Measurements from ENCODE around the gene CRABP1. TPM values are rescaled to one million over a fixed set of nuclear protein-coding genes. Genes with fewer than 3 reads are reported as not detected.

CRABP1 gene
- total RNA-seq, 3 donors from 2014 or later (not counting 1 experiment from before 2014, with no cell fraction given), result not detected

GRCh38 chr15:78301828-78302227 lies 38.3 kb upstream of the CRABP1 start:
- TF ChIP-seq, protein P1, sequence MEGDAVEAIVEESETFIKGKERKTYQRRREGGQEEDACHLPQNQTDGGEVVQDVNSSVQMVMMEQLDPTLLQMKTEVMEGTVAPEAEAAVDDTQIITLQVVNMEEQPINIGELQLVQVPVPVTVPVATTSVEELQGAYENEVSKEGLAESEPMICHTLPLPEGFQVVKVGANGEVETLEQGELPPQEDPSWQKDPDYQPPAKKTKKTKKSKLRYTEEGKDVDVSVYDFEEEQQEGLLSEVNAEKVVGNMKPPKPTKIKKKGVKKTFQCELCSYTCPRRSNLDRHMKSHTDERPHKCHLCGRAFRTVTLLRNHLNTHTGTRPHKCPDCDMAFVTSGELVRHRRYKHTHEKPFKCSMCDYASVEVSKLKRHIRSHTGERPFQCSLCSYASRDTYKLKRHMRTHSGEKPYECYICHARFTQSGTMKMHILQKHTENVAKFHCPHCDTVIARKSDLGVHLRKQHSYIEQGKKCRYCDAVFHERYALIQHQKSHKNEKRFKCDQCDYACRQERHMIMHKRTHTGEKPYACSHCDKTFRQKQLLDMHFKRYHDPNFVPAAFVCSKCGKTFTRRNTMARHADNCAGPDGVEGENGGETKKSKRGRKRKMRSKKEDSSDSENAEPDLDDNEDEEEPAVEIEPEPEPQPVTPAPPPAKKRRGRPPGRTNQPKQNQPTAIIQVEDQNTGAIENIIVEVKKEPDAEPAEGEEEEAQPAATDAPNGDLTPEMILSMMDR (IDR thresholded peaks at IDR 0.05), result no peak
- Mint-ChIP-seq H3K27me3 (ENCODE audit: low read depth in 2 of 2) (peaks cover 0 to 2% of the 10 kb centered on the region in 2 donors), H3K4me1 (peaks cover 11 to 14% of the 10 kb centered on the region in 2 donors), H3K4me3 (peak overlapping the region; percentile 59), H3K27ac (peak overlapping the region; percentile 21 to 51), H3K36me3 (no peaks in the 10 kb centered on the region), H3K9me3 (no peaks in the 10 kb centered on the region)
- intact Hi-C loops (cut with micrococcal nuclease), result loop anchor here (10.0 kb wide), 1 partner anchor 183 kb away; no protein-coding TSS in a partner anchor
- no peak for DNase-seq
- Histone ChIP-seq H3K27me3 (ENCODE audit: control insufficient read depth, insufficient read depth, low read length) (no peaks in the 10 kb centered on the region), H3K36me3 (ENCODE audit: control insufficient read depth, insufficient read depth, low read length) (no peaks in the 10 kb centered on the region), H3K9me3 (ENCODE audit: control insufficient read depth, insufficient read depth, low read length) (no peaks in the 10 kb centered on the region), H3K27ac (ENCODE audit: low read length) (no peak overlapping the region), H3K4me1 (ENCODE audit: control insufficient read depth, insufficient read depth, low read length) (peaks cover 14% of the 10 kb centered on the region), H3K4me3 (ENCODE audit: low read length) (no peak overlapping the region)
- ATAC-seq, result no peak
- 78% methylated on average over 1 of the region's 3 CpGs for WGBS (ENCODE audit: insufficient coverage)

GRCh38 chr15:78302579-78303312 lies 37.4 kb upstream of the CRABP1 start:
- peak overlapping the region; percentile 53 for H3K4me3 Mint-ChIP-seq
- peaks cover 11 to 14% of the 10 kb centered on the region in 2 donors for H3K4me1 Mint-ChIP-seq
- no peaks in the 10 kb centered on the region for H3K27me3 ChIP-seq (ENCODE audit: control insufficient read depth, insufficient read depth, low read length)
- TF ChIP-seq, protein P1 (IDR thresholded peaks at IDR 0.05), result no peak
- DNase-seq, result no peak
- H3K36me3 Mint-ChIP-seq, result no peaks in the 10 kb centered on the region
- H3K4me1 ChIP-seq (ENCODE audit: control insufficient read depth, insufficient read depth, low read length), result peaks cover 14% of the 10 kb centered on the region
- no peak overlapping the region for H3K4me3 ChIP-seq (ENCODE audit: low read length)
- H3K36me3 ChIP-seq (ENCODE audit: control insufficient read depth, insufficient read depth, low read length), result no peaks in the 10 kb centered on the region
- no peaks in the 10 kb centered on the region for H3K9me3 ChIP-seq (ENCODE audit: control insufficient read depth, insufficient read depth, low read length)
- intact Hi-C loops (cut with micrococcal nuclease), result loop anchor here (10.0 kb wide), 1 partner anchor 182 kb away; no protein-coding TSS in a partner anchor
- peaks cover under 1 to 4% of the 10 kb centered on the region in 2 donors for H3K27me3 Mint-ChIP-seq (ENCODE audit: low read depth in 2 of 2)
- no peak overlapping the region for H3K27ac ChIP-seq (ENCODE audit: low read length)
- no peak for ATAC-seq
- no peaks in the 10 kb centered on the region for H3K9me3 Mint-ChIP-seq
- peak overlapping the region in 1 of 2 donors; percentile 23 for H3K27ac Mint-ChIP-seq
- 92% methylated on average over 5 of the region's 5 CpGs for WGBS (ENCODE audit: insufficient coverage)

DNA sequence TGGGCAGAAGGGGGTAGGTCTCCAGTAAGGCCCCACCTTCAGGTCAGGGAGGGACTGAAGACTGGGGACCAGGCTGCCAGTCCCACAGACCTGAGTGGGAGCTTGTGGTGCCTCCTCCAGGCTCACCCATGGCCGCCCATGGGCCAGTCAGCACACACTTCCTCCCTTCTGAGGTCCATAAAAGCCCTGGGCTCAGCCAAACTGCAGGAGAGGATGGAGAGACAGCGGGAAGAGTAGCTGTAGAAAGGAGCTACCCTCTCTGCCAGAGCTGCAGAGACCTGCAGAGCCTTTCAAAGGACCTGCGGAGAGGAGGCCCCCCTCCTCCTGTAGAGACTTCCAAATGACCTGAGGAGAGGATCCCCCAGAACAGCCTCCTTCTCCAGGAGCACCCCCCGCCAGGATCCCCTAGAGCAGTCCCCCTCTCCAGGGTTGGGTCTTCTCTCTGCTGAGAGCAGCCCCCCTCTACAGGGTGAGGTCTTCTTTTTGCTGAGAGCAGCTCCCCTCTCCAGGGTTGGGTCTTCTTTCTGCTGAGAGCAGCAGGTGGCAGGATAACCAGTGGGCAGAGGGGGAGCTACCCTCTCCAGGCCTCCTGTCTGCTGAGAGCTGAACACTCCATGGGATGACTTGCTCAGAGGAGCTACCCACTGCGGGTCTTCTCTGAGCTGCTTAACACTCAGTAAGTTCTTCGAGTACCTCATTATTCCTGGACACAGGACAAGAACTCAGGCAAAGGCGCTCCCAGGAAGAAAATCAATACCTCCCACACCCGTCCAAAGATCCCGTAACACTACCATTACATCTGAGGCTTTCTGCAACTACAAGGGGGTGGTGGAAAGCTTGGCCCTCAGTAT lies 35.7 kb upstream of the CRABP1 start:
- 92% methylated on average over 8 of the region's 9 CpGs for WGBS (ENCODE audit: insufficient coverage)
- TF ChIP-seq, protein P1 (IDR thresholded peaks at IDR 0.05), result no peak

More for the DNA sequence above, 35.7 kb upstream of the CRABP1 start:
- DNase-seq (no peak), ATAC-seq (no peak)
- H3K9me3 Mint-ChIP-seq, result no peaks in the 10 kb centered on the region
- Histone ChIP-seq H3K27ac (ENCODE audit: low read length) (no peak overlapping the region), H3K36me3 (ENCODE audit: control insufficient read depth, insufficient read depth, low read length) (no peaks in the 10 kb centered on the region), H3K27me3 (ENCODE audit: control insufficient read depth, insufficient read depth, low read length) (no peaks in the 10 kb centered on the region), H3K4me3 (ENCODE audit: low read length) (no peak overlapping the region), H3K9me3 (ENCODE audit: control insufficient read depth, insufficient read depth, low read length) (no peaks in the 10 kb centered on the region), H3K4me1 (ENCODE audit: control insufficient read depth, insufficient read depth, low read length) (peaks cover 5% of the 10 kb centered on the region)
- peaks cover 2 to 4% of the 10 kb centered on the region in 2 donors for H3K4me1 Mint-ChIP-seq
- no peak overlapping the region for H3K27ac Mint-ChIP-seq
- peaks cover 4 to 7% of the 10 kb centered on the region in 2 donors for H3K27me3 Mint-ChIP-seq (ENCODE audit: low read depth in 2 of 2)
- no peaks in the 10 kb centered on the region for H3K36me3 Mint-ChIP-seq
- no peak overlapping the region for H3K4me3 Mint-ChIP-seq
- intact Hi-C loops (cut with micrococcal nuclease), result loop anchor here (10.0 kb wide), 1 partner anchor 180 kb away; no protein-coding TSS in a partner anchor
